Choroid plexus epithelial cell (primary cell): ENCODE measurements around the gene NCAPG2.

Experiments
- DNase-seq: peaks from one replicate; pipeline ENCODE4 v3.0.0-alpha.2; 2010; ENCODE audit warnings: low read depth
- H3K4me3 ChIP-seq: 2 replicates; pipeline ENCODE4 v1.5.1; 2011; ENCODE audit warnings: low read depth, mild to moderate bottlenecking, control low read depth, low read length, moderate library complexity
- TF ChIP-seq, protein P1 (sequence below): conservative IDR thresholded peaks from 2 replicates; pipeline ENCODE4 v1.5.1; 2011; ENCODE audit warnings: low read depth, mild to moderate bottlenecking, control low read depth, inconsistent platforms, low read length, moderate library complexity

The NCAPG2 gene

DNA sequence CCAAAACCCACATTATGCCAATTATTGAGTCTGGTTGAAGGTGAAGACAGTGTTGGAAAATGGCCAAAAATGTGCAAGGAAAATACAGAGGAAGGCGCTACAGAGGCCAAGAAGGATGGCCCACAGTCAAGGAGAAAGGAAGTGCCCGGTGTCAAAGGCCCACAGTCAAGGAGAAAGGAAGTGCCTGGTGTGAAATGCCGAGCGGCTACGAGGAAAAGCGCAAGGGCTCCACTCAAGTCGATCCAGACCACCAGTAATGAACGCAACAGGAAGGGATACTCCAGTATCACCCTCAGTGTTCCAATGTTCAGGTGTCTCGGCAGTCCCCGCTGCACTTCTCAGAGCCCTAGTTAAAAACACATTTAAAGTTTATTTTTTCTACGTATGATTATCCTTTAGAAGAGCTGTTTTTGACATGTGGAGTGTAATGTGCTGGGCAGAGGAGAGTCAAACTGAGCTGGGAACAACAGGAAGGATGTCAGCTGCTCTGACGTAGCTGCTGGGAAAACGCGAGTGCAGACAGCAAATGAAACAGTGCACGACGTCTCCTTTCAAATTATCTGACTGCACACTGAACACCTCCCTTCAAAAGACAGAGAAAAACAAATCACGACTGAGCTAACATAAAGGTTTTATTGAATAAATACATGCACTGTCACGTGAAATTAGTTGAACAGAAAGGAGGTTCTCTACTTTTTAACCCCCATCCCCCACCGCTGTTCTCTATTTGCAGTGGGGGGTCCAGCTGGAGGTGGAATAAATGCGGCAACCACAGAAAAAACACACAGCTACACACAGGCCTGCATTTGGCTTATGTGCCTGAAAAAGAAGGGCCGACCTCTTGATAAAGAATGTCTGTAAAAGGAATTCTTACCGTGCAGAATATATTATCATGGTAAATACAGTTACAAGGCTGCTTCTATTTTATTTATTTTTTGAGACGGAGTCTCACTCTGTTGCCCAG lies 26.1 kb upstream of the NCAPG2 start:
- TF ChIP-seq, protein P1, sequence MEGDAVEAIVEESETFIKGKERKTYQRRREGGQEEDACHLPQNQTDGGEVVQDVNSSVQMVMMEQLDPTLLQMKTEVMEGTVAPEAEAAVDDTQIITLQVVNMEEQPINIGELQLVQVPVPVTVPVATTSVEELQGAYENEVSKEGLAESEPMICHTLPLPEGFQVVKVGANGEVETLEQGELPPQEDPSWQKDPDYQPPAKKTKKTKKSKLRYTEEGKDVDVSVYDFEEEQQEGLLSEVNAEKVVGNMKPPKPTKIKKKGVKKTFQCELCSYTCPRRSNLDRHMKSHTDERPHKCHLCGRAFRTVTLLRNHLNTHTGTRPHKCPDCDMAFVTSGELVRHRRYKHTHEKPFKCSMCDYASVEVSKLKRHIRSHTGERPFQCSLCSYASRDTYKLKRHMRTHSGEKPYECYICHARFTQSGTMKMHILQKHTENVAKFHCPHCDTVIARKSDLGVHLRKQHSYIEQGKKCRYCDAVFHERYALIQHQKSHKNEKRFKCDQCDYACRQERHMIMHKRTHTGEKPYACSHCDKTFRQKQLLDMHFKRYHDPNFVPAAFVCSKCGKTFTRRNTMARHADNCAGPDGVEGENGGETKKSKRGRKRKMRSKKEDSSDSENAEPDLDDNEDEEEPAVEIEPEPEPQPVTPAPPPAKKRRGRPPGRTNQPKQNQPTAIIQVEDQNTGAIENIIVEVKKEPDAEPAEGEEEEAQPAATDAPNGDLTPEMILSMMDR = no peak
- DNase-seq = peak; percentile 83
- no peak overlapping the region for H3K4me3 ChIP-seq

DNA sequence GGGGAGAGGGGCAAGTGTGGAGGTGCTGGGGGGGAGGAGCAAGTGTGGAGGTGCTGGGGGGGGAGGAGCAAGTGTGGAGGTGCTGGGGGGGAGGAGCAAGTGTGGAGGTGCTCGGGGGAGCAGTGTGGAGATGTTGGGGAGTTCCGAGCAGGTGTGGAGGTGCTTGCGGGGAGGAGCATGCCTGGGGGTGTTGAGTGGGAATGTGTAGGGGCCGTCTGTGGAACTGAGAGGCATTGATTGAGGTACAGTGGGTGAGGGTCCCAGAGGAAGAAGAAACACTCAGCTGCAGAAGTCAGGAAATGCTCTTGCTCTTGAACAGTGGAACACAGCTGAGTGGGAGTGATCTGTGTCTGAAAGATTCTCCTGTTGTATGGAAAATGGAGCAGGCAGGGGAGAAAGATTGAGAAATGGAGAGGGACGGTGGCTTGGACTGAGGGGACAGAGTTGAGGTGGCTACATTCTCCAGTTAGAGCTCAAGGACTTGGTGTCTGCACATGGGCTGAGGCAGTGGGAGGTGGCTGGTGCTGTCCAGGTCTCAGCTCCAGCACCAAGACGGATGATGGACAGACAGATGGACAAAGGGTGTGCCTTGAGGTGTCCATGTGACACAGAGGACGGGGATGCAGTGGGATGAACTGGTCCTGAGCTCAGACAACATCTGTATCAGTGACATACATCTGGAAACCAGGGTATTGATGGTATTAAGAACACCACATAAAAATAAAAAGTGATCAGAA lies 25.2 kb upstream of the NCAPG2 start:
- H3K4me3 ChIP-seq = no peak overlapping the region
- DNase-seq = no peak

DNA sequence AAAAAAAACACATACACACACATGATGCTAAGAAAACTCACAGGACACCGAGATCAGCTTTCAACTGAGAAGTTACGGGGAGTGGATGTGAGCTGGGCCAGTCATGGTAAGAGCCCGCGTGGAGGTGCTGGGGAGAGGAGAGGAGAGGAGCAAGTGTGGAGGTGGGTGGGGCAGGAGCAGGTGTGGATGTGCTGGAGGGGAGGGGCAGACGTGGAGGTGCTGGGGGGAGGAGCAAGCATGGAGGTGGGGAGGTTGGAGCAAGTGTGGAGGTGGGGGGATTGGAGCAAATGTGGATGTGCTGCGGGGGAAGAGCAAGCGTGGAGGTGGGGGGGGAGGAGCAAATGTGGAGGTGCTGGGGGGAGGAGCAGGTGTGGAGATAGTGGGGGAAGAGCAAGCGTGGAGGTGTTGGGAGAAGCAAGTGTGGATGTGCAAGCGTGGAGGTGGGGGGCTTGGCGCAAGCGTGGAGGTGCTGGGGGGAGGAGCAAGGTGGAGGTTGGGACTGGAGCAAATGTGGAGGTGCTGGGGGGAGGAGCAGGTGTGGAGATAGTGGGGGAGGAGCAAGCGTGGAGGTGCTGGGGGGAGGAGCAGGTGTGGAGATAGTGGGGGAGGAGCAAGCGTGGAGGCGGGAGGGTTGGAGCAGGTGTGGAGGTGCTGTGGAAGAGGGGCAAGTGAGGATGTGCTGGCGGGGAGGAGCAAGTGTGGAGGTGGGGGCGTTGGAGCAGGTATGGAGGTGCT lies 24.5 kb upstream of the NCAPG2 start:
- no peak overlapping the region for H3K4me3 ChIP-seq
- TF ChIP-seq, protein P1 = no peak
- no peak for DNase-seq

More for the DNA sequence above, 25.2 kb upstream of the NCAPG2 start:
- TF ChIP-seq, protein P1 = no peak

DNA sequence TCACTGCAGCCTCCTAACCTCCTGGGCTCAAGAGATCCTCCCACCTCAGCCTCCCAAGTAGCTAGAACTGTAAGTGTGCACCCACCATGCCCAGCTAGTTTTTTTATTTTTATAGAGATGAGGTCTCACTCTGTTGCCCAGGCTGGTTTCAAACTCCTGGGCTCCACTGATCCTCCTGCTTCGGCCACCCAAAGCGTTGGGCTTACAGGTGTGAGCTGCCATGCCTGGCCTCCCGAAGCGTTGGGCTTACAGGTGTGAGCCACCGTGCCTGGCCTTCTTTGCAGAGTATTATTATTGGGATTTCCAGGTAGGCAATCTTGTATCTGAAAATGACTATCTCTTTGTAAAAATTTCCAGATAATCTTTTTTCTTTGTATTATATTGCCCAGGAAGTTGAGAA lies 23.1 kb upstream of the NCAPG2 start:
- TF ChIP-seq, protein P1 = no peak
- no peak overlapping the region for H3K4me3 ChIP-seq
- no peak for DNase-seq

DNA sequence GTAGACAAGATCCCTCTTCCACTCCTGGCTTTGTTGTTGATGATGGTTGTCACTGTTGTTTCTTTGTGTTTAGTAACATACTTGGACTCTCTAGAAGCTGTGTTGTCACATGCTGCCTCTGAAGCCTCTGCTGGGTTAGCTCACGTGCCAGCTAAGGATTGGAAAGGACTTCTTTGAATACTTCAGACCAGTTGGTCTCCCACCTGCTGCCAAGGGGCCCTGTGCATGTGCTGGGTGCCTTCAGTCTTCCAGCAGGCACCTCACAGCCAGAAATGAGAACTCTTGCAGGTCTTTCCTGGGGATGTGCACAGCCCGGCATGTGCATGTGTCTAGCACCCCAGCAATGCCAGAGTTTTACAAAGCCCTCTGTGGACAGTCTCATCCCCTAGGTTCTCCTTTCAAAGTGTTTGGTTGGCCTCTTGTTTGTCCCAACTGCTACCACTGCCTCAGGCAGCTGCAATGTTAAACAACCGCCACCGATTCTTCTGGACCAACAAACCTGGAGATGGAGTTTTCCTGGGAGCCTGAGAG lies 21.7 kb upstream of the NCAPG2 start:
- no peak for DNase-seq
- no peak overlapping the region for H3K4me3 ChIP-seq
- TF ChIP-seq, protein P1 = no peak

DNA sequence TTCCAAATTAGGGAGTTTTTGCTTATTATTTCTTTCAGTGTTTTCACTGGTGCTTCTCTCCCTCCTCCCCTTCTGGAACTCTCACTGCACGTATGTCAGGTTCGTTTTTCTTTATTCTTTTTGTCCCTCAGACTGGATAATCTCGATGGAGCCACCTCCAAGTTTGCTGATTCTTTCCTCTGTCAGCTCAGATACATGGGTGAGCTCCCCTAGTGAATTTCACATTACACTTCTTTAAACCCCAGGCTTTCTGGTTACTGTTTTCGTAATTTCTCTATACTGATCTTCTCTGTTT lies 20.8 kb upstream of the NCAPG2 start:
- TF ChIP-seq, protein P1 = no peak
- H3K4me3 ChIP-seq = no peak overlapping the region
- DNase-seq = no peak
